Calu3 (cell line): Measurements from ENCODE around the gene MXRA8. TPM values are rescaled to one million over a fixed set of nuclear protein-coding genes. Genes with fewer than 3 reads are reported as not detected.
A peak's percentile ranks its signal among the peaks of the same experiment; 100 is the strongest.

Source experiments
- BruUV-seq: library from RNA; stranded (reverse); fragments of 400-500 nt; replicated peaks from 2 replicates; lab custom pipeline; 2021; lab: Mats Ljungman, UMichigan
- CTCF ChIA-PET: fragments of 300-600 bp; sonication (Branson Sonifier 250); formaldehyde crosslinking; loops from one replicate; lab custom pipeline; 2022; ENCODE audit warnings: antibody characterized with exemption; lab: Charles Lee
- DNase-seq: peaks from one replicate; pipeline ENCODE4 v3.0.0; 2022
- H3K27ac Mint-ChIP-seq: one replicate; pipeline ENCODE4 v1.8.0; 2022; ENCODE audit warnings: mixed read lengths; ENCODE audit not compliant: unreplicated experiment
- H3K27me3 Mint-ChIP-seq: one replicate; pipeline ENCODE4 v1.8.0; 2022; ENCODE audit warnings: mixed read lengths; ENCODE audit not compliant: unreplicated experiment
- H3K36me3 Mint-ChIP-seq: one replicate; pipeline ENCODE4 v1.8.0; 2022; ENCODE audit warnings: mild to moderate bottlenecking, moderate library complexity, mixed read lengths; ENCODE audit not compliant: insufficient read depth, unreplicated experiment
- H3K4me1 Mint-ChIP-seq: one replicate; pipeline ENCODE4 v1.8.0; 2022; ENCODE audit warnings: mild to moderate bottlenecking, low read depth, mixed read lengths; ENCODE audit not compliant: unreplicated experiment
- H3K4me3 Mint-ChIP-seq: one replicate; pipeline ENCODE4 v1.8.0; 2022; ENCODE audit warnings: mild to moderate bottlenecking, low read depth, moderate library complexity, mixed read lengths; ENCODE audit not compliant: unreplicated experiment
- H3K9me3 Mint-ChIP-seq: one replicate; pipeline ENCODE4 v1.8.0; 2022; ENCODE audit warnings: low read depth, mixed read lengths; ENCODE audit not compliant: unreplicated experiment
- CTCF ChIP-seq: fragments of 200-600 bp; IDR thresholded peaks from one replicate; pipeline ENCODE4 v1.8.0; 2022; ENCODE audit warnings: antibody characterized with exemption; ENCODE audit not compliant: unreplicated experiment
- intact Hi-C: fragments of 100-400 bp; cut with micrococcal nuclease; formaldehyde crosslinking; loops from one replicate; pipeline ENCODE4 v1.10.0; 2022; ENCODE audit not compliant: unreplicated experiment
- total RNA-seq: library from RNA; stranded (reverse); gene quantifications from 2 replicates; pipeline ENCODE4 v1.2.3, GENCODE V29; 2022

Gene MXRA8
- total RNA-seq, 1 experiment from 2014 or later = not detected

- intact Hi-C loops = no loop called here
- no peak overlapping the region for H3K4me3 Mint-ChIP-seq
- H3K27me3 Mint-ChIP-seq = no peaks in the 10 kb centered on the region
- CTCF ChIA-PET = interaction anchor here (0.5 kb wide), 1 partner anchor 63 kb away, joined by 3 read pairs; the partner anchor contains the start of gene UBE2J2
- TF ChIP-seq CTCF = no peak
- no peak for DNase-seq
- no peak overlapping the region for H3K27ac Mint-ChIP-seq
- no peaks in the 10 kb centered on the region for H3K9me3 Mint-ChIP-seq
- H3K36me3 Mint-ChIP-seq = peaks cover 57% of the 10 kb centered on the region
- no TSS peak for BruUV-seq
- H3K4me1 Mint-ChIP-seq = no peaks in the 10 kb centered on the region
Observed at GRCh38 chr1:1336446-1336845, 21.9 kb downstream of the MXRA8 start.

GRCh38 chr1:1335792-1336248, 22.5 kb downstream of the MXRA8 start:
- BruUV-seq = no TSS peak
- intact Hi-C loops = no loop called here
- no peak for TF ChIP-seq CTCF
- Mint-ChIP-seq H3K27ac (no peak overlapping the region), H3K9me3 (no peaks in the 10 kb centered on the region), H3K4me3 (no peak overlapping the region), H3K27me3 (no peaks in the 10 kb centered on the region), H3K36me3 (peaks cover 55% of the 10 kb centered on the region), H3K4me1 (no peaks in the 10 kb centered on the region)
- DNase-seq = no peak
- CTCF ChIA-PET = no interaction called here

- Mint-ChIP-seq H3K4me1 (no peaks in the 10 kb centered on the region), H3K36me3 (peaks cover 58% of the 10 kb centered on the region), H3K27me3 (no peaks in the 10 kb centered on the region), H3K9me3 (no peaks in the 10 kb centered on the region), H3K4me3 (no peak overlapping the region), H3K27ac (no peak overlapping the region)
- no peak for TF ChIP-seq CTCF
- CTCF ChIA-PET = interaction anchor here (0.8 kb wide), 1 partner anchor 43 kb away, joined by 3 read pairs; no protein-coding TSS in a partner anchor
- no peak for DNase-seq
- BruUV-seq = TSS peak; percentile 19
- intact Hi-C loops = no loop called here
Observed at GRCh38 chr1:1335283-1335682, 23.1 kb downstream of the MXRA8 start.

GRCh38 chr1:1334835-1335234, 23.5 kb downstream of the MXRA8 start:
- BruUV-seq = no TSS peak
- Mint-ChIP-seq H3K36me3 (peaks cover 58% of the 10 kb centered on the region), H3K4me3 (no peak overlapping the region), H3K27me3 (no peaks in the 10 kb centered on the region), H3K27ac (peak overlapping the region; percentile 53), H3K4me1 (no peaks in the 10 kb centered on the region), H3K9me3 (no peaks in the 10 kb centered on the region)
- no peak for DNase-seq
- TF ChIP-seq CTCF = no peak
- CTCF ChIA-PET = interaction anchor here (0.8 kb wide), 1 partner anchor 43 kb away, joined by 3 read pairs; no protein-coding TSS in a partner anchor
- intact Hi-C loops = no loop called here
